ENCODE data around the gene WDFY4. TPM values are rescaled to one million over a fixed set of nuclear protein-coding genes. Genes with fewer than 3 reads are reported as not detected.

WDFY4 gene
- total RNA-seq, 2 experiments from 2014 or later: 0.90 to 1.1 TPM

DNA sequence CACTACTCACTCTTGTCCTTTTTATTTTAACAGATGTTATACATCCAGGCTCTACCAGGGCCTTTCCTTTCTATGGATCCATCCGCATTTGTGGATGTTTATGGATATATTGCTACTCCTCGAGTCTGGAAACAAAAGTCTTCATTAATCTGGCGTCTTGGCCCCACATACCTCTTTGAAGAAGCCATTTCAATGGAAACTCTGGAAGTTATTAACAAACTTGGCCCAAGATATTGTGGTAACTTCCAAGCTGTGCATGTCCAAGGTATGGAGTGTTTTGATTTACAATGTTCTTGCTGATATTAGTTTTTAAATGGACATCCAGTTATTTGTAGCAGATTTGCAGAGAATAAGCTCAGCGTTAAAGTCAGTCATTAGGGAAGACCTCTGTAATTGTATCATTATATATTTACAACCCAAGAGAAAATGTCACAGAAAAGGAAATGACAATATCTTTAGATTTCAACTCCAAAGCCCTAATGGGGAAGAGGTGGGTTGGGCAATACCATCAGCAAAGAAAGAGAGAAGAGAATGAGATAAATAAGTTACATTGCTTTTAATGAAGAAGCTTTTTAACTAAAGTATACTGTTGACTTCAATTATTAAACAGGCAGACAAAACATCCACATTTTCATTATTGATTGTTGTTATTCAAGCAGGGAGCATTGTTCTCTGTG lies 102.1 kb downstream of the WDFY4 start:
- ChIA-PET POLR2A (no interaction called here), CTCF (no interaction called here)
- no peaks in the 10 kb centered on the region for H3K4me1 Mint-ChIP-seq (ENCODE audit: low read depth)
- H3K4me3 Mint-ChIP-seq: no peak overlapping the region
- H3K27me3 Mint-ChIP-seq: no peaks in the 10 kb centered on the region
- no peak for DNase-seq
- no peak for ATAC-seq
- no peaks in the 10 kb centered on the region for H3K9me3 Mint-ChIP-seq
- no peaks in the 10 kb centered on the region for H3K36me3 Mint-ChIP-seq (ENCODE audit: low read depth)
- TF ChIP-seq CTCF (IDR thresholded peaks at IDR 0.05): no peak
- no peak overlapping the region for H3K27ac Mint-ChIP-seq
- intact Hi-C loops (cut with micrococcal nuclease): no loop called here

DNA sequence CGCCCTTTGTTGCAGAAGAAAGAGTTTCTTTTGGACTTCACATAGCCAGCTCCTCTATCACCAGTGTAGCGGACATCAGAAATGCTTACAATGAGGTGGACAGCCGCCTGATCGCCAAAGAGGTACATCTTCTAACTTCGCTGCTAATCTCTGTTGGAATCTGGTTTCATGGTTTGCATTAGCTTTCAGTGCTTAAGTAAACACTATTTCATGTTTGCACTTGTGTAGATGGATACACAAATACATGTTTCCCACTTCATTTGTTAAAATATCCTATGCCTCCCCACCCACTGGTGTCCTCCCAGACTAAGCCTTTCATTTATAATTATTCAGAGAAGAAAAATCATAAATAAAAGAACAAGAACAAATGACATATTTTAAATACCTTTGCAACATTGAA lies 103.9 kb downstream of the WDFY4 start:
- no peak for ATAC-seq
- POLR2A ChIA-PET: no interaction called here
- H3K9me3 Mint-ChIP-seq: no peaks in the 10 kb centered on the region

GRCh38 chr10:48789486-48790456 lies 105.1 kb downstream of the WDFY4 start:
- Mint-ChIP-seq H3K27me3 (peaks cover 5% of the 10 kb centered on the region), H3K9me3 (no peaks in the 10 kb centered on the region), H3K4me3 (no peak overlapping the region), H3K4me1 (ENCODE audit: low read depth) (no peaks in the 10 kb centered on the region), H3K27ac (no peak overlapping the region), H3K36me3 (ENCODE audit: low read depth) (no peaks in the 10 kb centered on the region)
- DNase-seq (no peak), ATAC-seq (no peak)
- TF ChIP-seq CTCF (IDR thresholded peaks at IDR 0.05): no peak
- POLR2A ChIA-PET: interaction anchor here (1.0 kb wide), 1 partner anchor 340 kb away, joined by 3 read pairs; no protein-coding TSS in a partner anchor
- intact Hi-C loops (cut with micrococcal nuclease): no loop called here
- CTCF ChIA-PET: interaction anchor here (0.9 kb wide), 1 partner anchor 132 kb away, joined by 3 read pairs; no protein-coding TSS in a partner anchor

More for the DNA sequence above, 103.9 kb downstream of the WDFY4 start:
- H3K36me3 Mint-ChIP-seq (ENCODE audit: low read depth): no peaks in the 10 kb centered on the region
- intact Hi-C loops (cut with micrococcal nuclease): no loop called here
- H3K4me1 Mint-ChIP-seq (ENCODE audit: low read depth): no peaks in the 10 kb centered on the region
- no peak overlapping the region for H3K27ac Mint-ChIP-seq
- no peak for DNase-seq
- no peak for TF ChIP-seq CTCF (IDR thresholded peaks at IDR 0.05)
- CTCF ChIA-PET: no interaction called here
- peaks cover 5% of the 10 kb centered on the region for H3K27me3 Mint-ChIP-seq
- no peak overlapping the region for H3K4me3 Mint-ChIP-seq

- Mint-ChIP-seq H3K27me3 (peaks cover 5% of the 10 kb centered on the region), H3K36me3 (ENCODE audit: low read depth) (no peaks in the 10 kb centered on the region), H3K4me1 (ENCODE audit: low read depth) (no peaks in the 10 kb centered on the region), H3K4me3 (no peak overlapping the region), H3K9me3 (no peaks in the 10 kb centered on the region), H3K27ac (no peak overlapping the region)
- CTCF ChIA-PET: no interaction called here
- no peak for TF ChIP-seq CTCF (IDR thresholded peaks at IDR 0.05)
- no peak for ATAC-seq
- intact Hi-C loops (cut with micrococcal nuclease): no loop called here
- POLR2A ChIA-PET: interaction anchor here (1.0 kb wide), 1 partner anchor 340 kb away, joined by 3 read pairs; no protein-coding TSS in a partner anchor
- DNase-seq: no peak
Observed at GRCh38 chr10:48790457-48791044, 105.9 kb downstream of the WDFY4 start.

Data from activated CD8-positive, alpha-beta T cell treated with anti-CD3 and anti-CD28 coated beads for 36 hours (primary cell).